Measurements from ENCODE around the gene SLC35E1. TPM values are rescaled to one million over a fixed set of nuclear protein-coding genes. Genes with fewer than 3 reads are reported as not detected.

The SLC35E1 gene
- total RNA-seq, 4 donors from 2014 or later: 30.6 to 38.1 (median 34.6) TPM

GRCh38 chr19:16561382-16561781 lies 10.8 kb downstream of the SLC35E1 start:
- TF ChIP-seq CTCF (IDR thresholded peaks at IDR 0.05; ENCODE audit: low read depth): no peak

GRCh38 chr19:16559780-16560276 lies 12.4 kb downstream of the SLC35E1 start:
- no peak for TF ChIP-seq CTCF (IDR thresholded peaks at IDR 0.05; ENCODE audit: low read depth)

GRCh38 chr19:16554776-16555175 lies 17.4 kb downstream of the SLC35E1 start:
- TF ChIP-seq CTCF (IDR thresholded peaks at IDR 0.05; ENCODE audit: low read depth): no peak

GRCh38 chr19:16548956-16549355 lies 23.3 kb downstream of the SLC35E1 start:
- TF ChIP-seq CTCF (IDR thresholded peaks at IDR 0.05; ENCODE audit: low read depth): no peak

GRCh38 chr19:16544473-16545231 lies 27.6 kb downstream of the SLC35E1 start:
- no peak for TF ChIP-seq CTCF (IDR thresholded peaks at IDR 0.05; ENCODE audit: low read depth)

- TF ChIP-seq CTCF (IDR thresholded peaks at IDR 0.05; ENCODE audit: low read depth): no peak
These were observed 29.2 kb downstream of the SLC35E1 start for GRCh38 chr19:16542910-16543472.

- TF ChIP-seq CTCF (IDR thresholded peaks at IDR 0.05; ENCODE audit: low read depth): no peak
These were observed 29.9 kb downstream of the SLC35E1 start, which contains the start of gene CHERP for GRCh38 chr19:16542045-16542909. TSS of gene CHERP (minus strand) at chr19:16542437. CDS start at chr19:16542378, 59 bp downstream.

Measured in subcutaneous adipose tissue (tissue), 4 donors.